ENCODE data around the gene SPATS1. TPM values are rescaled to one million over a fixed set of nuclear protein-coding genes. Genes with fewer than 3 reads are reported as not detected.

The SPATS1 gene
- polyA plus RNA-seq, 1 donor (not counting 4 experiments of a cell fraction or from before 2014, with no cell fraction given) = not detected

DNA sequence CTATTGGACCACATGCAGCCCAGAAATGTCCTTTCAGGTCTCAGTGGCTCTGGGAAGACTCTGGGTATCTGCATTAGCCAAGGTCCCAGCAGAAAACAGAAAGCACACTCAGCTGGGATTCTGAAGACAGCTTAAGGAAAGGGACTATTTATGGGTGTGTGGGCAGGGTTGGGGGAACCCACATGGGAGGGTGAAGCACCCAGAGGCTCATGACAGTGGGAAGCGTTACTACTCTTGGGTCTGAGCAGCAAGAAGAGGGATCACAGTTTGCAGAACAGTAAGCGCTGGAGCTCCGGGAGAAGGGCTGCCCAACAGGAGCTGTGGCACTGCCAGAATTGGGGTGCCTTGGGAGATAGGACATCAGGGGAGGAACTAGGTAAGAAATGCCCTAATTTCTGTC, 32.6 kb downstream of the SPATS1 start:
- Histone ChIP-seq H3K9me3 (ENCODE audit: control insufficient read depth, low read depth, low read length) (no peaks in the 10 kb centered on the region), H3K4me3 (ENCODE audit: control insufficient read depth in 2 of 3, extremely low read depth in 1 of 3, insufficient read depth in 2 of 3, low read depth in 1 of 3, low read length in 3 of 3) (no peak overlapping the region), H4K20me1 (ENCODE audit: control insufficient read depth, extremely low read depth, insufficient read depth, low read length) (no peaks in the 10 kb centered on the region), H2AFZ (ENCODE audit: control insufficient read depth, low read length) (no peak overlapping the region), H3K27me3 (ENCODE audit: control insufficient read depth, extremely low read depth, insufficient read depth, low read length) (no peaks in the 10 kb centered on the region), H3K36me3 (ENCODE audit: control insufficient read depth in 2 of 2, extremely low read depth in 1 of 2, insufficient read depth in 2 of 2, low read length in 2 of 2) (no peaks in the 10 kb centered on the region), H3K4me1 (ENCODE audit: control insufficient read depth, extremely low read depth, insufficient read depth, low read length) (peaks cover 16% of the 10 kb centered on the region), H3K79me2 (ENCODE audit: control insufficient read depth, insufficient read depth, low read length) (no peaks in the 10 kb centered on the region), H3K9ac (ENCODE audit: control insufficient read depth, extremely low read depth, insufficient read depth, low read length) (no peak overlapping the region), H3K9me1 (ENCODE audit: control insufficient read depth, extremely low read depth, insufficient read depth, low read length) (no peaks in the 10 kb centered on the region), H3K27ac (ENCODE audit: control insufficient read depth, insufficient read depth, low read length) (no peak overlapping the region), H3K4me2 (ENCODE audit: control insufficient read depth, extremely low read depth, insufficient read depth, low read depth, low read length) (no peak overlapping the region)
- TF ChIP-seq, protein P1, sequence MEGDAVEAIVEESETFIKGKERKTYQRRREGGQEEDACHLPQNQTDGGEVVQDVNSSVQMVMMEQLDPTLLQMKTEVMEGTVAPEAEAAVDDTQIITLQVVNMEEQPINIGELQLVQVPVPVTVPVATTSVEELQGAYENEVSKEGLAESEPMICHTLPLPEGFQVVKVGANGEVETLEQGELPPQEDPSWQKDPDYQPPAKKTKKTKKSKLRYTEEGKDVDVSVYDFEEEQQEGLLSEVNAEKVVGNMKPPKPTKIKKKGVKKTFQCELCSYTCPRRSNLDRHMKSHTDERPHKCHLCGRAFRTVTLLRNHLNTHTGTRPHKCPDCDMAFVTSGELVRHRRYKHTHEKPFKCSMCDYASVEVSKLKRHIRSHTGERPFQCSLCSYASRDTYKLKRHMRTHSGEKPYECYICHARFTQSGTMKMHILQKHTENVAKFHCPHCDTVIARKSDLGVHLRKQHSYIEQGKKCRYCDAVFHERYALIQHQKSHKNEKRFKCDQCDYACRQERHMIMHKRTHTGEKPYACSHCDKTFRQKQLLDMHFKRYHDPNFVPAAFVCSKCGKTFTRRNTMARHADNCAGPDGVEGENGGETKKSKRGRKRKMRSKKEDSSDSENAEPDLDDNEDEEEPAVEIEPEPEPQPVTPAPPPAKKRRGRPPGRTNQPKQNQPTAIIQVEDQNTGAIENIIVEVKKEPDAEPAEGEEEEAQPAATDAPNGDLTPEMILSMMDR (optimal IDR thresholded peaks at IDR 0.05 in 1 of 3, IDR thresholded peaks at IDR 0.05 in 1 of 3, conservative IDR thresholded peaks at IDR 0.05 in 1 of 3; ENCODE audit: extremely low read depth in 1 of 3, insufficient read depth in 2 of 3, low read length in 3 of 3) = no peak
- TF ChIP-seq EZH2 (IDR thresholded peaks at IDR 0.05; ENCODE audit: low read length) = no peak
- FAIRE-seq (no peak), DNase-seq (ENCODE audit: low read depth, low spot score) (no peak)
- dilution Hi-C loops (cut with MboI; ENCODE audit: extremely low pct_ligation_motif_present, low sequenced_read_pairs) = no loop called here

DNA sequence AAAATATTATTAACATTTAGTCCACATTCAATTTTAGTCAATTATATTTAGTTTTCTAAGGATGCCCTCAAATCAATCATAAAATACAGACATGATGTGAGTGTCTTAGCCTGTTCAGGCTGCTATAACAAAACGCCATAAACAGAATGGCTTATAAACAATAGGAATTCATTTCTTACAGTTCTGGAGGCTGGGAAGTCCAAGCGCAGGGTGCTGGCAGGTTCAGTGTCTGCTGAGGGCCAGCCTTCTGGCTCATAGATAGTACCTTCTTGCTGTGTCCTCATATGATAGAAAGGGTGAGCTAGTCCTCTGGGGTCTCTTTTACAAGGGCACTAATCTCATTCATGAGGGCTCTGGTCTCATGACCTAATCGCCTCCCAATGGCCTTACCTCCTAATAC, 35.0 kb downstream of the SPATS1 start:
- H3K4me1 ChIP-seq (ENCODE audit: control insufficient read depth, extremely low read depth, insufficient read depth, low read length) = peaks cover 16% of the 10 kb centered on the region
- H2AFZ ChIP-seq (ENCODE audit: control insufficient read depth, low read length) = no peak overlapping the region
- no peak for DNase-seq (ENCODE audit: low read depth, low spot score)
- H3K9me3 ChIP-seq (ENCODE audit: control insufficient read depth, low read depth, low read length) = no peaks in the 10 kb centered on the region
- dilution Hi-C loops (cut with MboI; ENCODE audit: extremely low pct_ligation_motif_present, low sequenced_read_pairs) = no loop called here
- H3K4me2 ChIP-seq (ENCODE audit: control insufficient read depth, extremely low read depth, insufficient read depth, low read depth, low read length) = no peak overlapping the region
- H3K27me3 ChIP-seq (ENCODE audit: control insufficient read depth, extremely low read depth, insufficient read depth, low read length) = no peaks in the 10 kb centered on the region
- no peak overlapping the region for H3K27ac ChIP-seq (ENCODE audit: control insufficient read depth, insufficient read depth, low read length)
- no peak overlapping the region for H3K9ac ChIP-seq (ENCODE audit: control insufficient read depth, extremely low read depth, insufficient read depth, low read length)
- no peaks in the 10 kb centered on the region for H3K9me1 ChIP-seq (ENCODE audit: control insufficient read depth, extremely low read depth, insufficient read depth, low read length)
- H3K79me2 ChIP-seq (ENCODE audit: control insufficient read depth, insufficient read depth, low read length) = no peaks in the 10 kb centered on the region
- no peaks in the 10 kb centered on the region for H3K36me3 ChIP-seq (ENCODE audit: control insufficient read depth in 2 of 2, extremely low read depth in 1 of 2, insufficient read depth in 2 of 2, low read length in 2 of 2)
- FAIRE-seq = no peak
- H4K20me1 ChIP-seq (ENCODE audit: control insufficient read depth, extremely low read depth, insufficient read depth, low read length) = no peaks in the 10 kb centered on the region
- H3K4me3 ChIP-seq (ENCODE audit: control insufficient read depth in 2 of 3, extremely low read depth in 1 of 3, insufficient read depth in 2 of 3, low read depth in 1 of 3, low read length in 3 of 3) = no peak overlapping the region
- TF ChIP-seq, protein P1 (optimal IDR thresholded peaks at IDR 0.05 in 1 of 3, IDR thresholded peaks at IDR 0.05 in 1 of 3, conservative IDR thresholded peaks at IDR 0.05 in 1 of 3; ENCODE audit: extremely low read depth in 1 of 3, insufficient read depth in 2 of 3, low read length in 3 of 3) = no peak
- TF ChIP-seq EZH2 (IDR thresholded peaks at IDR 0.05; ENCODE audit: low read length) = no peak
